ENCODE measurements around the gene NT5DC3.
A peak's percentile ranks its signal among the peaks of the same experiment; 100 is the strongest.

NT5DC3 gene

DNA sequence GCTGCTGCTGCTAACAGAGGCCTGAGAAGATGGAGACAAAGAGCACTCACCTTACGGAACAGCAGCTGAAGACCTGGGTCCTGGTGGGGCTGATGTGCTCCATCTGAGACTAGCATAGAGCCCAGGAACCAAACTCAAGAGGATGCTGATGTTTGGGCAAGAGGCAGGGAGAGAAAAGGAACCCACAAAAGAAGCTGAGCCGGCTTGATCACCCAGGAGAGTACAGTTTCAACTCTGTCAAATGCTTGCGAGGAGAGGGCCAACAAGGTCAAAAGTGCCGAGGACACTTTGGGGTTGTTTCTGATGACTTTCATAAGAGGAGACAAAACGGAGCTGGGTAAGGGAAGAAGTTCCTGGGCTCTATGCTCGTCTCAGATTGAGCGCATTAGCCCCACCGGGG lies 17.3 kb upstream of the NT5DC3 start:
- DNase-seq (ENCODE audit: insufficient read length, low spot score), result no peak
- TF ChIP-seq PAX5 (IDR thresholded peaks at IDR 0.05; ENCODE audit: insufficient read depth, low read length, severe bottlenecking) (no peak), POU2F2 (IDR thresholded peaks at IDR 0.05; ENCODE audit: low read depth, low read length) (no peak), POLR2A (IDR thresholded peaks at IDR 0.05; ENCODE audit: low read depth, low read length) (no peak), TAF1 (IDR thresholded peaks at IDR 0.05; ENCODE audit: low read depth, low read length) (no peak), POLR2AphosphoS5 (IDR thresholded peaks at IDR 0.05; ENCODE audit: low read depth, low read length) (no peak), SPI1 (IDR thresholded peaks at IDR 0.05; ENCODE audit: low read depth, low read length) (no peak)
- no peak for FAIRE-seq

DNA sequence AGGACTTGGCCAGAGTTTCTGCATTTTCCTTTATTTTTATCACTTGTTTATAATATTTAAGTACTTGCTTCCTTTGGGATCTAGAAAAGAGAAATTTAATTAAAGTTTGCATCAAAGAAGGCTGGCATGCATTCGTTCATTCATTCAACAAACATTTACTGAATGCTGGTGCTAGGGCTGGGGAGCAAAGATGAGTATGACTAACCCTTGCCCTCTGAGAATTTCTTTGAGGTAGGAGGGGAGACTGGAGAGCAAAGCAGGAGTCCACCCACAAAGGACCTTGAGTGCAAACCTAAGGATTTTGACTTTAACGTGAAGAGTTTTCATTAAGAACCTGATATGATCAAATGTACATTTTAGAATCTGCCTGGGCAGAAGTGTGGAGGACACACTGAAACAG lies 16.1 kb upstream of the NT5DC3 start:
- DNase-seq (ENCODE audit: insufficient read length, low spot score) (no peak), FAIRE-seq (no peak)
- no peak for TF ChIP-seq POLR2A (IDR thresholded peaks at IDR 0.05; ENCODE audit: low read depth, low read length)
- TF ChIP-seq TAF1 (IDR thresholded peaks at IDR 0.05; ENCODE audit: low read depth, low read length), result no peak

DNA sequence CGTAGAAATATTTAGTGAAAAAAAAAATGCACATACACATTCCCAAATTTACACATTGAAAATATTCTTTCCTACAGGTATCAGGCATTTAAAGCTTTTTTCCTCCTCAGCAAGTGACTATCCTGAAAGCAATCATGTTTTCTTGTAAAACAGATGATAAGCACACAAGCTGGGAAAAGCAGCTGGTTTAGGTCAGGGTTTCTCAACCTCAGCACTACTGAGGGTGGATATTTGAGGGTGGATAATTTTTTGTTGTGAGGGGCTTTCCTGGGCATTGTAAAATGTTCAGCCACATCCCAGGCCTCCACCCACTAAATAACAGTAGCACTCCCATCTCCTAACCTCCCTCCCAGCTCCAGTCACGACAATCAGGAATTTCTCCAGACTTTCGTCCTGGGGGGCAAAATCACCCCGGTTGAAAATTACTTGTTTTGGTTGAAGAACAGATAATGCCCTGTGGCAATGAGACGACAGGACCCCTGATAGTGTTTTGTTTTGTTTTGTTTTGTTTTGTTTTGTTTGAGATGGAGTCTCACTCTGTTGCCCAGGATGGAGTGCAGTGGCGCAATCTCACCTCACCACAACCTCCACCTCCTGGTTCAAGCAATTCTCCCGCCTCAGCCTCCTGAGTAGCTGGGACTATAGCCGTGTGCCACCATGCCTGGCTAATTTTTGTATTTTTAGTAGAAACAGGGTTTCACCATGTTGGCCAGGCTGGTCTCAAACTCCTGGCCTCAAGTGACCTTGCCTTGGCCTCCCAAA lies 15.0 kb upstream of the NT5DC3 start:
- FAIRE-seq, result no peak

DNA sequence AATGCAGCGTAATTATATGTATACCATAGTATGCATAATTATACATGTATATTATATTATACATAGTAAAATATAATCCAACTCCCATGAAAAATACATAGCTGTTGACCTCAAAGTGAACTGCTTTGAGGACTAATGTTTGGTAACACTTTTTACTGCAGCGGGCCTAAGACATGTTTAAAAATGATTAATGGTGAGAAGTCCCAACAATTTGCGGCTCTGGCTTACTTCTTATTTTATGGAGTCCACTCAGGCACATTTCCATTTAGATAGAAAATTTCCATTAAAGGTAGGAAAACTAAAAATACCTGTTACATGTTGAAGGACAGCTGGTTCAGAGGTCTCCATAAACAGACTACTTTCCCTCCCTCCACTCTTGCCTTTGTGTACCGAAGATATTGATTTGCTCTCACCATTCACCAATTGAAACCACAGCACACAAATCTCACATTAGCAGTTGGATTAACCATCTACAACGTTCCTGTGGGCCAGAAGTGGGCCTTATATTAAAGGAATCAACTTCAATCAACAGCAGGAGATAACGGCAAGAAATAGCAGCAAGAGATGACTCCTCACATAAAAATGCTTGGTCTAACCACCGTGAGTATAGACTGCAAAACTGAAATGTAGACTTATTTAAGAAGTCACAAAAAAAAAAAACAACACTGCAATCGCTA lies 14.1 kb upstream of the NT5DC3 start:
- no peak for TF ChIP-seq PAX5 (IDR thresholded peaks at IDR 0.05; ENCODE audit: insufficient read depth, low read length, severe bottlenecking)
- TF ChIP-seq TAF1 (IDR thresholded peaks at IDR 0.05; ENCODE audit: low read depth, low read length), result no peak
- TF ChIP-seq POLR2AphosphoS5 (IDR thresholded peaks at IDR 0.05; ENCODE audit: low read depth, low read length), result no peak
- no peak for TF ChIP-seq SPI1 (IDR thresholded peaks at IDR 0.05; ENCODE audit: low read depth, low read length)
- TF ChIP-seq POU2F2 (IDR thresholded peaks at IDR 0.05; ENCODE audit: low read depth, low read length), result no peak
- TF ChIP-seq POLR2A (IDR thresholded peaks at IDR 0.05; ENCODE audit: low read depth, low read length), result no peak
- FAIRE-seq, result no peak
- no peak for DNase-seq (ENCODE audit: insufficient read length, low spot score)

More for the DNA sequence above, 15.0 kb upstream of the NT5DC3 start:
- no peak for TF ChIP-seq POLR2AphosphoS5 (IDR thresholded peaks at IDR 0.05; ENCODE audit: low read depth, low read length)
- no peak for TF ChIP-seq TAF1 (IDR thresholded peaks at IDR 0.05; ENCODE audit: low read depth, low read length)
- DNase-seq (ENCODE audit: insufficient read length, low spot score), result no peak

DNA sequence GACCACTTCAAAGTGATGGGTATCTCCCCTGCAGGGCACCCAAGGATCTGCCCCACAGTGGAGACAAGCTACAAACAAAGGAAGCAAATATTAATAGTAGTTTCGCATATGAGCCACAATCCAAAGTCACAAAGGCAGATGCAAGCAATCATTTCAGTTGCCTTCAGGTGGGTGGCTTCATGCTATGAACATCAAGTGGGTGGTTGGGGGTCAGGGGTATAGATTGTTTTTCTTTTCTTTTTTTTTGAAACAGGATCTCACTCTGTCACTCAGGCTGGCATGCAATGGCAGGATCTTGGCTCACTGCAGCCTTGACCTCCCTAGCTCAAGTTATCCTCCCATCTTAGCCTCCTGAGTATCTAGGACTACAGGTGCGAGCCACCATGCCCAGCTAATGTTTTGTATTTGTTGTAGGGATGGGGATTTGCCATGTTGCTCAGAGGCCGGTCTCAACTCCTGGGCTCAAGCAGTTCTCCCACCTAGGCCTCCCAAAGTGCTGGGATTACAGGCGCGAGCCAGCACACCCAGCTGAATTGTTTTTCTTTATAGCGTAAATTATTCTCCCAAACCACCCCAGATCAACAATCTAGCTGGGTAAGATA lies 13.4 kb upstream of the NT5DC3 start:
- no peak for DNase-seq (ENCODE audit: insufficient read length, low spot score)
- no peak for FAIRE-seq
- TF ChIP-seq SPI1 (IDR thresholded peaks at IDR 0.05; ENCODE audit: low read depth, low read length) (no peak), PAX5 (IDR thresholded peaks at IDR 0.05; ENCODE audit: insufficient read depth, low read length, severe bottlenecking) (no peak), POLR2AphosphoS5 (IDR thresholded peaks at IDR 0.05; ENCODE audit: low read depth, low read length) (no peak), POLR2A (IDR thresholded peaks at IDR 0.05; ENCODE audit: low read depth, low read length) (no peak), TAF1 (IDR thresholded peaks at IDR 0.05; ENCODE audit: low read depth, low read length) (no peak), POU2F2 (IDR thresholded peaks at IDR 0.05; ENCODE audit: low read depth, low read length) (no peak)

DNA sequence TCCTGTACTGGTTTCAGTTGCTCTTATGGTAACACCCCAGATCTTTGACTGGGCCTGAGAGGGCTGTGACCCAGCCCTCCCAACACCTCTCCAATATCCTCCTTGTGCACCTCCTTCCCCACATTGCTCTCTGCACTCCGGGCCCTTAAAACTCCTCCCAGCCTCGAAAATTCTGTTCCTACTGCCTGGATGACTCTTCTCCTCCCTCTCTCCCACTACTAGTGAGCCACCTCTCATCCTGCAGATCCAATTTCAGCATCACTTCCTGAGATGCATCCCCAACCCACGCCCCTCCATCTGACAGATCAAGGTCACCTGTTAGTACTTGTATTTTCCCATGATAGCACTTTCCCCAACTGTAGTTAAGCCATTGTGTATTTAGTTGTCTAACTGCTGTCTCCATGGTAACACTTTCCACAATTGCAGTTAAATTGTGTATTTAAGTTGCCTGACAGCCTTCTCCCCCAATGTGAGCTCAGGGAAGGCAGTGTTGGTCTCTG lies 11.5 kb upstream of the NT5DC3 start:
- no peak for DNase-seq (ENCODE audit: insufficient read length, low spot score)
- FAIRE-seq, result peak; percentile 28
- no peak for TF ChIP-seq PAX5 (IDR thresholded peaks at IDR 0.05; ENCODE audit: insufficient read depth, low read length, severe bottlenecking)
- no peak for TF ChIP-seq POLR2A (IDR thresholded peaks at IDR 0.05; ENCODE audit: low read depth, low read length)
- TF ChIP-seq POLR2AphosphoS5 (IDR thresholded peaks at IDR 0.05; ENCODE audit: low read depth, low read length), result no peak
- TF ChIP-seq TAF1 (IDR thresholded peaks at IDR 0.05; ENCODE audit: low read depth, low read length), result no peak
- no peak for TF ChIP-seq POU2F2 (IDR thresholded peaks at IDR 0.05; ENCODE audit: low read depth, low read length)

DNA sequence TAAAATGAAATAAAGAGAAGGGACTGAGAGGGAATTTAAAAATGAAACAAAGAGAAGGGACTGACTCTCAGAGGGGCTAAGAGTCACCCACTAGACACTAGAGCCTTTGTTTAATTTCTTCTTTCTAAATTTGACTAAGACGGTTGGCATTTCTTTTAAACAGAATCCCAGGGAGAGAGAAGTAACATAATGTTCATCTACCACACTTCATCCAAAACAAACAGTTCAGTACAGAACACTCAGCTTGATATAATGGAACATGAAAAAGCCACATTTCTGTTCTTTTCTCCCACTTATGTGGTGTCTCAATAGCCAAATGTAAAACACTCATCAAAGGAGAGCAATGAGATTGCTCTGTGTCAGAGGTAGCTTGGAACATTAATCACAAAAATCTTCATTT lies 10.1 kb upstream of the NT5DC3 start:
- FAIRE-seq (no peak), DNase-seq (ENCODE audit: insufficient read length, low spot score) (no peak)
- TF ChIP-seq PAX5 (IDR thresholded peaks at IDR 0.05; ENCODE audit: insufficient read depth, low read length, severe bottlenecking), result no peak
- no peak for TF ChIP-seq POLR2AphosphoS5 (IDR thresholded peaks at IDR 0.05; ENCODE audit: low read depth, low read length)
- TF ChIP-seq TAF1 (IDR thresholded peaks at IDR 0.05; ENCODE audit: low read depth, low read length), result no peak
- TF ChIP-seq POLR2A (IDR thresholded peaks at IDR 0.05; ENCODE audit: low read depth, low read length), result no peak
- TF ChIP-seq SPI1 (IDR thresholded peaks at IDR 0.05; ENCODE audit: low read depth, low read length), result no peak
- TF ChIP-seq POU2F2 (IDR thresholded peaks at IDR 0.05; ENCODE audit: low read depth, low read length), result no peak

DNA sequence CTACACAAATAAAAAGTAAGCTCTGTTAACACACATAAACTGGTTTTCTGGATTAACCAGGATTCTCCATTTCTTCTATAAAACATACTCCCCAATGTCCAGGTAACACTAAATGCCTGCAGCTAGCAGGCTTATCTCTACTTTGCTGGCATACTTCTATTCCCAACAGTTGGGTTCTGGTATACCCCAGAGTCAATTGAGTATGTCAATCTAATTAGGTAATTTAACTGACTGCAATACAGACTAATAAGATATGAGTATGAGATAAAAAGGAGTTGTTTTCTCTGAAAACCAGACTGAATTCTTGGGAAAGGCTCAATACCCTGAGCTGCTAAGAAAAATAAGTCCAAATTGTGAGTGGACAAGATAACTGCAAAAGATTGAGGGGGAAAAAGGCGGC lies 9.4 kb upstream of the NT5DC3 start:
- DNase-seq (ENCODE audit: insufficient read length, low spot score) (no peak), FAIRE-seq (no peak)
- TF ChIP-seq SPI1 (IDR thresholded peaks at IDR 0.05; ENCODE audit: low read depth, low read length) (no peak), PAX5 (IDR thresholded peaks at IDR 0.05; ENCODE audit: insufficient read depth, low read length, severe bottlenecking) (no peak), POU2F2 (IDR thresholded peaks at IDR 0.05; ENCODE audit: low read depth, low read length) (no peak), TAF1 (IDR thresholded peaks at IDR 0.05; ENCODE audit: low read depth, low read length) (no peak), POLR2A (IDR thresholded peaks at IDR 0.05; ENCODE audit: low read depth, low read length) (no peak), POLR2AphosphoS5 (IDR thresholded peaks at IDR 0.05; ENCODE audit: low read depth, low read length) (no peak)

DNA sequence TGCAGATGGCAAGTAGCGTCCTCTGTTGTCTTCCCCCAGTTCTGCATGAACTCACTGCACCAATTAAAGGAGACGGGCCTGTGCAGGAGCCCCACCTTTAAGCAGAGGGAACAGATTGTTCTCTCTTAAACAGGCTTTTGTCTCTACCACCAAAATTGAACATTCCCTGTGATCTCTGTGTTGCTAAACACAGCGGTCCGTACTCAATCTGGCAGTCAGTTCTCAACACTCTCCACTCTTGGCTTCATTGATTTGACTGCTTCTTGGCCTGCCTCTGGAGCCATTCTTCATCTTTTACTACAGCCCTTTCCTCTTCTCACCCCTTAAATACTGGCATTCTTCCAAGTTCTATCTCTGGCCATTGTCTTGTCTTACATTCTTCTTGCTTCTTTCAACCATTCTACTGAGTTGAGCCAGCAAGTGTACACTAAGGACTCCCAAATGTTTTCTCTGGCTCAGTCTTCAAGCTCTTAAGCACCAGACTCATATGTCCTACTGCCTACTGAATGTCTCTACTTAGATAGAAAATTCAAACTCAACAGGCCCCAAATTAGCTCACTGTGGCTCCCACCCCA lies 8.0 kb upstream of the NT5DC3 start:
- DNase-seq (ENCODE audit: insufficient read length, low spot score), result no peak
- TF ChIP-seq POLR2A (IDR thresholded peaks at IDR 0.05; ENCODE audit: low read depth, low read length), result no peak
- no peak for TF ChIP-seq SPI1 (IDR thresholded peaks at IDR 0.05; ENCODE audit: low read depth, low read length)
- TF ChIP-seq POLR2AphosphoS5 (IDR thresholded peaks at IDR 0.05; ENCODE audit: low read depth, low read length), result no peak
- TF ChIP-seq PAX5 (IDR thresholded peaks at IDR 0.05; ENCODE audit: insufficient read depth, low read length, severe bottlenecking), result no peak
- TF ChIP-seq TAF1 (IDR thresholded peaks at IDR 0.05; ENCODE audit: low read depth, low read length), result no peak
- no peak for TF ChIP-seq POU2F2 (IDR thresholded peaks at IDR 0.05; ENCODE audit: low read depth, low read length)
- no peak for FAIRE-seq
